ACHN (cell line): ENCODE data around the gene ZNRD2.
A peak's percentile ranks its signal among the peaks of the same experiment; 100 is the strongest.
"Not testable (repeated sequence)": the region's sequence is repeated elsewhere in the genome, so short reads cannot be mapped to it uniquely, and the experiment has no call there.

Source experiments
- DNase-seq: peaks from one replicate; pipeline ENCODE4 v3.0.0-alpha.2; 2015
- in situ Hi-C: cut with HindIII; loops from 2 replicates; pipeline ENCODE4 v1.10.0; 2017; ENCODE audit warnings: low sequenced_read_pairs, low pct_ligation_motif_present, low pct_unique_long_range_greater_than_20kb

The ZNRD2 gene, protein sequence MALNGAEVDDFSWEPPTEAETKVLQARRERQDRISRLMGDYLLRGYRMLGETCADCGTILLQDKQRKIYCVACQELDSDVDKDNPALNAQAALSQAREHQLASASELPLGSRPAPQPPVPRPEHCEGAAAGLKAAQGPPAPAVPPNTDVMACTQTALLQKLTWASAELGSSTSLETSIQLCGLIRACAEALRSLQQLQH

GRCh38 chr11:65569973-65570918 lies at the start of gene ZNRD2:
TSS of gene ZNRD2 (plus strand) at chr11:65570477. CDS start at chr11:65570492, 15 bp downstream.
- in situ Hi-C loops, result no loop called here
- peak; percentile 97 for DNase-seq

GRCh38 chr11:65521777-65522521 lies 48.3 kb upstream of the ZNRD2 start:
- peak; percentile 42 for DNase-seq
- in situ Hi-C loops, result not testable (repeated sequence)

- in situ Hi-C loops, result not testable (repeated sequence)
- DNase-seq, result peak; percentile 55
Observed at GRCh38 chr11:65522718-65523630, 47.3 kb upstream of the ZNRD2 start.

- DNase-seq, in situ Hi-C loops: not testable (repeated sequence)
Observed at GRCh38 chr11:65523631-65523968, 46.7 kb upstream of the ZNRD2 start.

DNA sequence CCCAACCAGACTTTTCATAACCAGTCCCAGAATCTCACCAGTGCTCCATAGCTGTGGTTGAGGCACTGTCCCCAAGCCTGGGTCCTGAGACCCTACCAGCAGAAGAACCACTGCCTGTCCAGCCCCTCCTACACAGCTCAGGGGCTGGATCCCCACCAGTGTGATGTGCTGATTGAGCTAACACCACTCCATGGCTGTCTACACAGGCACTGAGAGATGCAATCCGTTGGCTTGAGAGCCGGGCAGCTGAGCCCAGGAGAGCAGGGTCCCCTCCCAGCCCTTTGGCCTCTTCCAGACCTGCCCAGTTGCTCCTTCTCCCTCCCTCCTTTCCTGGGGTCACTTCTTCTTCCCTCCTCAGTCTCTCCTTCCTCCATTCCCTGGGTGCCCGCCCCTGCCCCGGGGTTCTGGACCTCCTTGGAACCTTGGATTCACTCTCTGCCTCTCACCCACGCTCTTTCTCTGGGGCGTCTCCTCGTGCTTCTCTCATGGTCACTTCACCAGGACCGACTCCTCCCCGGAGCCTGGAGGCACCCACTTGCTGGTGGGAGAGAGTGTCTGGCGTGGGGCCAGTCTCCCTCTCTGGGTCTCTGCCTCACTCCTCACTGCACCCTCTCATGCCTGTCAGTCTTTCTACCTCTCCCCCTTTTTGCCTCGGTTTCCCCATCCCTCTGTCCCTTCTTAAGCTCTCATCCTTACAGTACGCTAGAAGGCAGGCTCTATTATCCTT lies 46.1 kb upstream of the ZNRD2 start:
- DNase-seq, result no peak
- in situ Hi-C loops, result no loop called here

GRCh38 chr11:65524741-65525545 lies 45.3 kb upstream of the ZNRD2 start, which contains the start of gene SCYL1:
TSS of gene SCYL1 (plus strand) at chr11:65525083. CDS start at chr11:65525154, 71 bp downstream.
- in situ Hi-C loops, result no loop called here
- DNase-seq, result peak; percentile 47

- in situ Hi-C loops, result no loop called here
- DNase-seq, result no peak
Observed at GRCh38 chr11:65525546-65526480, 44.5 kb upstream of the ZNRD2 start.

- in situ Hi-C loops, result no loop called here
- no peak for DNase-seq
Observed at GRCh38 chr11:65526744-65527143, 43.5 kb upstream of the ZNRD2 start.

- in situ Hi-C loops, result no loop called here
- no peak for DNase-seq
Observed at GRCh38 chr11:65528819-65529350, 41.4 kb upstream of the ZNRD2 start.

DNA sequence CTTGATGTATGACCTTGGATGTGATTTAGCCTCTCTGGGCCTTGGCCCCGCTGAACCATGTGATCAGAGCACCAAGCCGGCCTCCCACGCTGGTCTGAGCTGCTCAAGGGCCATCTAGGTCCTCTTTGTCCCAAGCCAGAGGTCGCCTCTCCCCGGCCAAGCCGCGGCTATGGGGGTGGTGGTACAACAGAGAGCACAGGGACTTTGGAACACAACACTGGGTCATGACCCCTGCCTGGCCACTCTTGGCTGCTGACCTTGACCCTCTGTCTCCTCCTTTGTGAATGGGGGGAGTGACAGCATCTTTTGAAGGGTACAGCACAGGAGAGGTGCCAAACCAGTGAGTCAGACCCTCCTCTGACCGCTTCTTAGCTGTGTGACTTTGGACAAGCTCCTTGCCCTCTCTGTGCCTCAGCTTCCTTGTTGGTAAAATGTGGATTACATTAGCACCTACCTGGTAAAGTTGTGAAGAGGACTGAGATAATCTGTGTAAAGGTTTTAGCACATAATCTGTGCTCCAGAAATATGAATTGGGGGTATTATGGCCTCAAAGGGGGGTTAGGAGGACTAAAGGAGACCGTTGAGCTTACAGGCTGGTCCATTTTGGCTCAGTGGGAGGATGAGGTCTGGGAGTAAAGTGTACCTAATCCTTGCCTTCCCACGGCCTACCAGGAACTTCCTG lies 40.7 kb upstream of the ZNRD2 start:
- in situ Hi-C loops, result no loop called here
- DNase-seq, result no peak

DNA sequence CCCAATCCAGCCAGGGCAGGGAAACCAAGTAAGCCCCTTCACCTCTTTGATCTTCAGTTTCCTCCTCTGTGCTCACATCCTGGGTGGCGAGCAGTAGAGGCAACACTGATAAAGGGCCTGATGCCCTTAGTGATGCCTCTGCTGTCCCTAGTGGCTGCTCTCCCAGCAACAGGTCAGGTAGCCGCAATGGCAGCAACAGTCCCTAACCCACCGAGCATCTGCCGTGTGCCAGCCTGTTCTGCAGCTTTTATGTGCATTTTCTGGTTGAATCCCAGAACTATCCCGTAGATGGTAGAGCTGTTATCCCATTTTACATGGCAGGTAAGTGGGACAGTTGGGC lies 40.1 kb upstream of the ZNRD2 start:
- no peak for DNase-seq

DNA sequence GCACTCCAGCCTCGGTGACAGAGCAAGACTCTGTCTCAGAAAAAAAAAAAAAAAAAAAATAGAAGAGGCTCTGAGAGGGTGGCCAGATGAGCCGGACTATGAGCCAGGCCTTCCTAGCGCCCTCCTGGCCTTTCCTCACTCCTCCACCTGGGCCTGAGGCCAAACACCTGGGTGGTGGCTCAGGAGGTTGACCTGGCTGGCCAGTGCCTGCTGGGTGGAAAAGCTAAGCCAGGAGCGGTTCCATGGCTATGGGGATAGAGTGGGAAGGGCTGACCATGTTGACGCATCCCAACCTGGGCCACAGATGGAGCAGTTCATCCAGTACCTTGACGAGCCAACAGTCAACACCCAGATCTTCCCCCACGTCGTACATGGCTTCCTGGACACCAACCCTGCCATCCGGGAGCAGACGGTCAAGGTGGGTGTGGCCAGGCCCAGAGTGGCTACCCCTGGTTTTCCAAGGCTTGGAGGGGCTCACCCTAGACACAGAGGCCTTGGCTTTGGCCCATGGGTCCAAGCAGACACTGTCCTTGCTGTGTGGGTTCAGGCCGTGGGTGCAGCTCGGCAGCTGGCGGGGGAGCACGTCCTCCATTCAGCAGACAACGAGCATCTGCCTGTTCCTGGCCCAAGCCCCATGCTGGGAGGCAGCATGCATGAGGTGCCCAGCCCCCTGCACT lies 37.8 kb upstream of the ZNRD2 start:
- in situ Hi-C loops, result no loop called here
- DNase-seq, result no peak

More for the DNA sequence above, 40.1 kb upstream of the ZNRD2 start:
- in situ Hi-C loops, result no loop called here

GRCh38 chr11:65535102-65535501 lies 35.2 kb upstream of the ZNRD2 start:
- in situ Hi-C loops, result no loop called here
- no peak for DNase-seq

- DNase-seq, result no peak
- in situ Hi-C loops, result no loop called here
Observed at GRCh38 chr11:65536412-65537295, 33.6 kb upstream of the ZNRD2 start.
